ENCODE data around the gene MGAT5.

Gene MGAT5

GRCh38 chr2:134306521-134306920 lies 52.6 kb downstream of the MGAT5 start:
- Histone ChIP-seq H3K4me2 (ENCODE audit: low read length) (no peak overlapping the region), H3K79me2 (ENCODE audit: low read length) (no peaks in the 10 kb centered on the region), H2AFZ (ENCODE audit: low read depth, low read length) (no peak overlapping the region), H3K4me3 (ENCODE audit: low read length) (no peak overlapping the region), H3K9me3 (ENCODE audit: insufficient read depth, low read length) (no peaks in the 10 kb centered on the region), H4K20me1 (ENCODE audit: insufficient read depth, low read length) (no peaks in the 10 kb centered on the region), H3K36me3 (replicated peaks; ENCODE audit: low read depth, low read length) (no peaks in the 10 kb centered on the region), H3K27me3 (ENCODE audit: low read depth, low read length) (no peaks in the 10 kb centered on the region), H3K27ac (ENCODE audit: low read length) (no peak overlapping the region), H3K4me1 (ENCODE audit: low read length) (0 out of 2 replicates have a peak, but pooled peaks cover 2% of the 10 kb centered on the region), H3K9ac (ENCODE audit: low read length) (no peak overlapping the region)
- no peak for TF ChIP-seq CTCF (IDR thresholded peaks at IDR 0.05; ENCODE audit: low read depth, low read length)
- no peak for TF ChIP-seq EZH2phosphoT487 (IDR thresholded peaks at IDR 0.05; ENCODE audit: low read depth)

GRCh38 chr2:134307334-134307733 lies 53.5 kb downstream of the MGAT5 start:
- Histone ChIP-seq H3K4me1 (ENCODE audit: low read length) (0 out of 2 replicates have a peak, but pooled peaks cover 2% of the 10 kb centered on the region), H3K27me3 (ENCODE audit: low read depth, low read length) (no peaks in the 10 kb centered on the region), H3K79me2 (ENCODE audit: low read length) (no peaks in the 10 kb centered on the region), H3K9me3 (ENCODE audit: insufficient read depth, low read length) (no peaks in the 10 kb centered on the region), H3K9ac (ENCODE audit: low read length) (no peak overlapping the region), H3K36me3 (replicated peaks; ENCODE audit: low read depth, low read length) (no peaks in the 10 kb centered on the region), H3K4me3 (ENCODE audit: low read length) (no peak overlapping the region), H3K4me2 (ENCODE audit: low read length) (no peak overlapping the region), H3K27ac (ENCODE audit: low read length) (no peak overlapping the region), H4K20me1 (ENCODE audit: insufficient read depth, low read length) (no peaks in the 10 kb centered on the region), H2AFZ (ENCODE audit: low read depth, low read length) (no peak overlapping the region)
- TF ChIP-seq CTCF (IDR thresholded peaks at IDR 0.05; ENCODE audit: low read depth, low read length) (no peak), EZH2phosphoT487 (IDR thresholded peaks at IDR 0.05; ENCODE audit: low read depth) (no peak)

DNA sequence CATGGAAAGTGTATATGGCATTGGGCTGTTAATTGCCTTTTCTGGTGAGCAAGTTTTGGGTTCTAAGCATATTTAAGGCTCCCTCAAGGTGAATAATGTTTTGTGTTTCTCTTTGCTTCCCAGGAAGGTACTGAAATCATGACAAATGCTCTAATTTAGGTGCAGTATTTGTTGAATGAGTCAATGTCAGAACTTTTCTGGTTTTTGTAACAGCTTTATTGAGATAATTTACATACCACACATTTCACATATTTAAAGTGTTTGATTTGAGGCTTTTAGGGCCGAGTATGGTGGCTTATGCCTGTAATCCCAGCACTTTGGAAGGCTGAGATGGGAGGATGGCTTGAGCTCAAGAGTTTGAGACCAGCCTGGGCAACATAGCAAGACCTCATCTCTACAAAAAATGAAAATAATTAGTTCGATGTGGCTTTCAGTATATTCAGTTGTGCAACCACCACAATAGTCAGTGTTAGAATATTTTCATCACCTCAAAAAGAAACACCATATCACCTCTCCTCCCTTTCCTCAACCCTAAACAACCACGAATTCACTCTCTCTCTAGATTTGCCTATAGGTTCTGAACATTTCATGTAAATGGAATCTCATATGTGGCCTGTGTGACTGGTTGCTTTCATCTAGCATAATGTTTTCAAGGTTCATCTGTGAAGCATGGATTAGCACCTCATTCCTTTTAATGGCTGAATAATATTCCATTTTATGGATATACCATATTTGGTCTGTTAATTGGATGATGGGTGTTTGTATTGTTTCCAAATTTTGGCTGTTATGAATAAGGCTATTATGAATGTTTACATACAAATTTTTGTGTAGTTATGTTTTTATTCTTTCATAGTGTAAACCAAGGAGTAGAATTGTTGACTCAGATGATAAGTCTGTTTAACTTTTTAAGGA lies 54.9 kb downstream of the MGAT5 start:
- H3K27me3 ChIP-seq (ENCODE audit: low read depth, low read length), result no peaks in the 10 kb centered on the region
- TF ChIP-seq EZH2phosphoT487 (IDR thresholded peaks at IDR 0.05; ENCODE audit: low read depth) (no peak), CTCF (IDR thresholded peaks at IDR 0.05; ENCODE audit: low read depth, low read length) (no peak)
- H2AFZ ChIP-seq (ENCODE audit: low read depth, low read length), result no peak overlapping the region
- no peak overlapping the region for H3K4me3 ChIP-seq (ENCODE audit: low read length)
- H4K20me1 ChIP-seq (ENCODE audit: insufficient read depth, low read length), result no peaks in the 10 kb centered on the region
- no peak overlapping the region for H3K9ac ChIP-seq (ENCODE audit: low read length)
- no peaks in the 10 kb centered on the region for H3K4me1 ChIP-seq (ENCODE audit: low read length)
- H3K4me2 ChIP-seq (ENCODE audit: low read length), result no peak overlapping the region
- H3K79me2 ChIP-seq (ENCODE audit: low read length), result no peaks in the 10 kb centered on the region
- no peaks in the 10 kb centered on the region for H3K9me3 ChIP-seq (ENCODE audit: insufficient read depth, low read length)
- no peaks in the 10 kb centered on the region for H3K36me3 ChIP-seq (replicated peaks; ENCODE audit: low read depth, low read length)
- no peak overlapping the region for H3K27ac ChIP-seq (ENCODE audit: low read length)

DNA sequence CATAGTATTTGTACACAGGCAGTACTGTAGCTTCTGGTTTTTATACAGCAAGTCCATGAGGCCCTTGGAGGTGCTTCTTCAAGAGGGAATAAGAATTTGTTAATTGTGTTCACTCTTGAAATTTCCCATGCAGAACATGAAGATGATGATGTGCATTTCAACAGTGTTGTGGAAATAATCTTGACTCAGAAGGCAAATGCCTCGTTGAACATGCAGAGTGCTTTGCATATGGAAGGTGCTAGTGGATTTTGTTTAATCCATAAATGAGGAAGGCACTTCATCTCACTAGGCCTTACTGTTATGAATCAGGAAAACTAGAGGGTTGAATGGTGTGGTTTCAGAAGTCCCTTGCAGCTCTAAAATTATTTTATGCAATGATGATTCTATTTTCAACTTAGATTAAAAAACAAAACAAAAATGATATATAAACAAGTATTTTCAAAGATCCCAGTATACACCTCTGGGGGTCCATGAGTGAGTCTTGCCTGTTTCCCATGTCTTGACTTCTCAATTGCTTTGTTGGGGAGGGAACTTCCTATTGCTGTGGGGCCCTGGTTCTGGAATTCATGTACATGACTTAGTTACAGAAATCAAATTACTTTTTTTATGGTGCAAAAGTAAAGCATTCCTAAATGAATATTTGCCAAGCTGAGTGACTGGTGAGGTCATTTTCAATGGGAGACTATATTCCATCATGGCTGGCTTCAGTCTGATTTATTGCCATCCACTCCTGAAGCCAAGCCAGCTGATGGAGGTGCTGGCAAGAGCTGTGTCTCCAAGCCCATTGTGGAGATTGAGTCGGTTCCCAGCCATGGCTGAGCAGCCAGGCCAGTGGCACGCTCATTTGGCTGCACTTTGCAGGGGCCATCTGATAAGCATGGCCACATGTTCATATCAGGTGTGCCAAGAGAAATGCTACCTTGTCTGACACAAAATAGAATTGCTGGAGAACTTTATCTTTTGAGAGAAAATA lies 56.5 kb downstream of the MGAT5 start:
- Histone ChIP-seq H2AFZ (ENCODE audit: low read depth, low read length) (no peak overlapping the region), H4K20me1 (ENCODE audit: insufficient read depth, low read length) (no peaks in the 10 kb centered on the region), H3K79me2 (ENCODE audit: low read length) (no peaks in the 10 kb centered on the region), H3K9me3 (ENCODE audit: insufficient read depth, low read length) (no peaks in the 10 kb centered on the region), H3K9ac (ENCODE audit: low read length) (no peak overlapping the region), H3K4me3 (ENCODE audit: low read length) (no peak overlapping the region), H3K27me3 (ENCODE audit: low read depth, low read length) (no peaks in the 10 kb centered on the region), H3K4me2 (ENCODE audit: low read length) (no peak overlapping the region), H3K4me1 (ENCODE audit: low read length) (no peaks in the 10 kb centered on the region), H3K36me3 (replicated peaks; ENCODE audit: low read depth, low read length) (no peaks in the 10 kb centered on the region), H3K27ac (ENCODE audit: low read length) (no peak overlapping the region)
- no peak for TF ChIP-seq EZH2phosphoT487 (IDR thresholded peaks at IDR 0.05; ENCODE audit: low read depth)
- no peak for TF ChIP-seq CTCF (IDR thresholded peaks at IDR 0.05; ENCODE audit: low read depth, low read length)

Measured in OCI-LY3 (cell line).